Esophagus squamous epithelium (tissue), 4 donors: Measurements from ENCODE around the gene DACT3.

Experiments used
- POLR2A ChIP-seq, 4 donors: fragments of 450-650 bp; IDR thresholded peaks; one replicate each; pipeline ENCODE4 v1.6.1; 2017; ENCODE audit warnings: antibody characterized with exemption in 4 of 4, mild to moderate bottlenecking in 4 of 4, moderate library complexity in 3 of 4
- TF ChIP-seq, protein P1 (sequence below), 6 experiments: fragments of 450-650 bp in 4 of 6; fragments of 200-600 bp in 2 of 6; sonication (generic) in 2 of 6; IDR thresholded peaks; one replicate each; pipeline ENCODE4 v1.5.1; 2016 to 2019; ENCODE audit warnings: antibody characterized with exemption in 6 of 6, mild to moderate bottlenecking in 4 of 6, moderate library complexity in 4 of 6

DNA sequence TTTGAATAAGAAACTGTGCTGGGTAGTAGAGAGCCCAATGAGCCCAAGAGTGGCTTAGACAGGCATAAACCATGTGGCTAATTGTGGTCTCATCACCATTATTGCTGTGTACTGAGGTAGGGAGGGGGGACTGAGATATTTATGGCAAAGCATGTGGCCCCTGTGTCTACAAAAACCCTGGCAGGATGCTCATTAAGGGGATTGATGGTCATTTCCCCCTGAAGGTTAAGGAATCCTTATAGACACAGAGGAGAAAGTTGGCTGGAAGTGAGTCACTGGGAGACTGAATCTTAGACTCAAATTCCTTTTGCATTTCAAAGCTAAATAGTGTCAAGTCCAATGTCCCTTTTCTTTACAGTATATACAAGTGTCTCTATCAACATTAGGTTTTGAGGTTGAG, 9.8 kb upstream of the DACT3 start:
- TF ChIP-seq, protein P1, sequence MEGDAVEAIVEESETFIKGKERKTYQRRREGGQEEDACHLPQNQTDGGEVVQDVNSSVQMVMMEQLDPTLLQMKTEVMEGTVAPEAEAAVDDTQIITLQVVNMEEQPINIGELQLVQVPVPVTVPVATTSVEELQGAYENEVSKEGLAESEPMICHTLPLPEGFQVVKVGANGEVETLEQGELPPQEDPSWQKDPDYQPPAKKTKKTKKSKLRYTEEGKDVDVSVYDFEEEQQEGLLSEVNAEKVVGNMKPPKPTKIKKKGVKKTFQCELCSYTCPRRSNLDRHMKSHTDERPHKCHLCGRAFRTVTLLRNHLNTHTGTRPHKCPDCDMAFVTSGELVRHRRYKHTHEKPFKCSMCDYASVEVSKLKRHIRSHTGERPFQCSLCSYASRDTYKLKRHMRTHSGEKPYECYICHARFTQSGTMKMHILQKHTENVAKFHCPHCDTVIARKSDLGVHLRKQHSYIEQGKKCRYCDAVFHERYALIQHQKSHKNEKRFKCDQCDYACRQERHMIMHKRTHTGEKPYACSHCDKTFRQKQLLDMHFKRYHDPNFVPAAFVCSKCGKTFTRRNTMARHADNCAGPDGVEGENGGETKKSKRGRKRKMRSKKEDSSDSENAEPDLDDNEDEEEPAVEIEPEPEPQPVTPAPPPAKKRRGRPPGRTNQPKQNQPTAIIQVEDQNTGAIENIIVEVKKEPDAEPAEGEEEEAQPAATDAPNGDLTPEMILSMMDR (IDR thresholded peaks at IDR 0.05) = no peak
- no peak for TF ChIP-seq POLR2A (IDR thresholded peaks at IDR 0.05)
